ENCODE results near the gene CIAO2B. TPM values are rescaled to one million over a fixed set of nuclear protein-coding genes. Genes with fewer than 3 reads are reported as not detected.

Gene CIAO2B
- total and polyA plus RNA-seq, 2 experiments from 2014 or later = 92.4 to 181 TPM

DNA sequence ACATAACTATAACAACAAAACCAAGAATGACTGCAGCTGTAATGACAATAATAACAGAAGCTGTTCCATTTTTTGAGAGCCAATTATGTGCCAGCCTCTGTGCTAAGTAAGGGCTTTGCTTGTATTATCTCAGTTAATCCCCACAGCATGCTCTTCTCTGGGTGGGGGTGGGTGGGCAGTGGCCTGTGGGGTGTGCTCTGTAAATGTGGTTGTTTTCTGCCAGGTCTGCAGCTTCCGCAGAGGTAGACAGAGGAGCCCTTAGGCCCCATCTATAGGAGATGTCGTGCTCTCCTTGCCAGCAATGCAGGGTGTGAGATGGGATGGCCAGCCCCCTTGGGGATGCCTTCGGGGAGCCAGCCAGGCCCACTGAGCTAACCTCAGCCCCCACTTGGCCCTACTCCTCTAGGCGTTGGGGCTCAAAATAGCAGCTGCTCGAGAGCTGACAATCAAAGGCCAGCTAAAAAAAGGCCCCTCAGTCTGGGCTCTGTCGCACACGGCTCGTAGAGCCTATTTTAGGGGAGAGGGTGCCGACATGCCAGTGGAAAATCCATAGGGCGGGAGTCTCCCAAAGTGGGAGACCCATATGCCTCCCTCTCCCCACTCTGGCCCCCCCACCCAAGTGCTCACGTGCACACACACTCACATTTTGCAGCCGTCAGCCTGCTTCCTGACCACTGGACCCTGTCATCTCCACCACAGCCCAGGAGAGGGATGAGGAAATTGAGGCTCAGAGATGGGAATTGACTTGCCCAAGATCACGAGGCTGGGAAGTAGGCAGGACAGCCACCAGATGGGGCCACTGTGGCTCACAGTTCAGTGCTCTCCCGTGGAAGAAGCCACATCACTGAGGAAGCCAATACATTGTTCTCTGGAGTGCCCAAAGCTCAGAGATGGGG is 31.3 kb downstream of the CIAO2B start:
- Mint-ChIP-seq H3K36me3 (ENCODE audit: low read depth) (no peaks in the 10 kb centered on the region), H3K27ac (no peak overlapping the region), H3K9me3 (no peaks in the 10 kb centered on the region; the same call in 2 of the 3 replicates), H3K27me3 (ENCODE audit: insufficient read depth, low read depth, poor library complexity) (peaks cover 16% of the 10 kb centered on the region), H3K4me3 (no peak overlapping the region), H3K4me1 (peaks cover 12% of the 10 kb centered on the region)
- Histone ChIP-seq H4K20me1 (replicated peaks; ENCODE audit: insufficient read depth) (no peaks in the 10 kb centered on the region), H3K4me1 (ENCODE audit: insufficient read depth) (peaks cover 8% of the 10 kb centered on the region; the same call in 1 of the 2 replicates), H3K9me2 (ENCODE audit: insufficient read depth) (no peaks in the 10 kb centered on the region), H3K27ac (ENCODE audit: low read depth) (no peak overlapping the region), H3K4me3 (no peak overlapping the region), H3K4me2 (no peak overlapping the region), H3K36me3 (ENCODE audit: insufficient read depth) (no peaks in the 10 kb centered on the region), H3K27me3 (ENCODE audit: insufficient read depth) (no peaks in the 10 kb centered on the region), H3K79me2 (replicated peaks; ENCODE audit: insufficient read depth) (no peaks in the 10 kb centered on the region), H2AFZ (no peak overlapping the region), H3F3A (replicated peaks; ENCODE audit: low read depth) (no peaks in the 10 kb centered on the region)
- TF ChIP-seq CREB1 (CRISPR knock-in tag; IDR thresholded peaks at IDR 0.05; ENCODE audit: low read depth) (no peak), ZNF114 (CRISPR knock-in tag; IDR thresholded peaks at IDR 0.05) (no peak), STAT1 (IDR thresholded peaks at IDR 0.05; ENCODE audit: unreplicated experiment) (no peak), ZNF331 (CRISPR knock-in tag; IDR thresholded peaks at IDR 0.05; ENCODE audit: low read depth) (no peak), CTCF (conservative IDR thresholded peaks at IDR 0.05; ENCODE audit: low read depth in 2 of 2) (no peak), EZH2phosphoT487 (IDR thresholded peaks at IDR 0.05; ENCODE audit: unreplicated experiment) (no peak), NANOG (IDR thresholded peaks at IDR 0.05; ENCODE audit: borderline replicate concordance) (no peak), EZH2 (IDR thresholded peaks at IDR 0.05; ENCODE audit: low read depth, unreplicated experiment) (no peak), JUNB (IDR thresholded peaks at IDR 0.05; ENCODE audit: unreplicated experiment) (no peak), POLR2AphosphoS5 (IDR thresholded peaks at IDR 0.05; ENCODE audit: low read depth) (no peak)
- TF ChIP-seq, protein P1, sequence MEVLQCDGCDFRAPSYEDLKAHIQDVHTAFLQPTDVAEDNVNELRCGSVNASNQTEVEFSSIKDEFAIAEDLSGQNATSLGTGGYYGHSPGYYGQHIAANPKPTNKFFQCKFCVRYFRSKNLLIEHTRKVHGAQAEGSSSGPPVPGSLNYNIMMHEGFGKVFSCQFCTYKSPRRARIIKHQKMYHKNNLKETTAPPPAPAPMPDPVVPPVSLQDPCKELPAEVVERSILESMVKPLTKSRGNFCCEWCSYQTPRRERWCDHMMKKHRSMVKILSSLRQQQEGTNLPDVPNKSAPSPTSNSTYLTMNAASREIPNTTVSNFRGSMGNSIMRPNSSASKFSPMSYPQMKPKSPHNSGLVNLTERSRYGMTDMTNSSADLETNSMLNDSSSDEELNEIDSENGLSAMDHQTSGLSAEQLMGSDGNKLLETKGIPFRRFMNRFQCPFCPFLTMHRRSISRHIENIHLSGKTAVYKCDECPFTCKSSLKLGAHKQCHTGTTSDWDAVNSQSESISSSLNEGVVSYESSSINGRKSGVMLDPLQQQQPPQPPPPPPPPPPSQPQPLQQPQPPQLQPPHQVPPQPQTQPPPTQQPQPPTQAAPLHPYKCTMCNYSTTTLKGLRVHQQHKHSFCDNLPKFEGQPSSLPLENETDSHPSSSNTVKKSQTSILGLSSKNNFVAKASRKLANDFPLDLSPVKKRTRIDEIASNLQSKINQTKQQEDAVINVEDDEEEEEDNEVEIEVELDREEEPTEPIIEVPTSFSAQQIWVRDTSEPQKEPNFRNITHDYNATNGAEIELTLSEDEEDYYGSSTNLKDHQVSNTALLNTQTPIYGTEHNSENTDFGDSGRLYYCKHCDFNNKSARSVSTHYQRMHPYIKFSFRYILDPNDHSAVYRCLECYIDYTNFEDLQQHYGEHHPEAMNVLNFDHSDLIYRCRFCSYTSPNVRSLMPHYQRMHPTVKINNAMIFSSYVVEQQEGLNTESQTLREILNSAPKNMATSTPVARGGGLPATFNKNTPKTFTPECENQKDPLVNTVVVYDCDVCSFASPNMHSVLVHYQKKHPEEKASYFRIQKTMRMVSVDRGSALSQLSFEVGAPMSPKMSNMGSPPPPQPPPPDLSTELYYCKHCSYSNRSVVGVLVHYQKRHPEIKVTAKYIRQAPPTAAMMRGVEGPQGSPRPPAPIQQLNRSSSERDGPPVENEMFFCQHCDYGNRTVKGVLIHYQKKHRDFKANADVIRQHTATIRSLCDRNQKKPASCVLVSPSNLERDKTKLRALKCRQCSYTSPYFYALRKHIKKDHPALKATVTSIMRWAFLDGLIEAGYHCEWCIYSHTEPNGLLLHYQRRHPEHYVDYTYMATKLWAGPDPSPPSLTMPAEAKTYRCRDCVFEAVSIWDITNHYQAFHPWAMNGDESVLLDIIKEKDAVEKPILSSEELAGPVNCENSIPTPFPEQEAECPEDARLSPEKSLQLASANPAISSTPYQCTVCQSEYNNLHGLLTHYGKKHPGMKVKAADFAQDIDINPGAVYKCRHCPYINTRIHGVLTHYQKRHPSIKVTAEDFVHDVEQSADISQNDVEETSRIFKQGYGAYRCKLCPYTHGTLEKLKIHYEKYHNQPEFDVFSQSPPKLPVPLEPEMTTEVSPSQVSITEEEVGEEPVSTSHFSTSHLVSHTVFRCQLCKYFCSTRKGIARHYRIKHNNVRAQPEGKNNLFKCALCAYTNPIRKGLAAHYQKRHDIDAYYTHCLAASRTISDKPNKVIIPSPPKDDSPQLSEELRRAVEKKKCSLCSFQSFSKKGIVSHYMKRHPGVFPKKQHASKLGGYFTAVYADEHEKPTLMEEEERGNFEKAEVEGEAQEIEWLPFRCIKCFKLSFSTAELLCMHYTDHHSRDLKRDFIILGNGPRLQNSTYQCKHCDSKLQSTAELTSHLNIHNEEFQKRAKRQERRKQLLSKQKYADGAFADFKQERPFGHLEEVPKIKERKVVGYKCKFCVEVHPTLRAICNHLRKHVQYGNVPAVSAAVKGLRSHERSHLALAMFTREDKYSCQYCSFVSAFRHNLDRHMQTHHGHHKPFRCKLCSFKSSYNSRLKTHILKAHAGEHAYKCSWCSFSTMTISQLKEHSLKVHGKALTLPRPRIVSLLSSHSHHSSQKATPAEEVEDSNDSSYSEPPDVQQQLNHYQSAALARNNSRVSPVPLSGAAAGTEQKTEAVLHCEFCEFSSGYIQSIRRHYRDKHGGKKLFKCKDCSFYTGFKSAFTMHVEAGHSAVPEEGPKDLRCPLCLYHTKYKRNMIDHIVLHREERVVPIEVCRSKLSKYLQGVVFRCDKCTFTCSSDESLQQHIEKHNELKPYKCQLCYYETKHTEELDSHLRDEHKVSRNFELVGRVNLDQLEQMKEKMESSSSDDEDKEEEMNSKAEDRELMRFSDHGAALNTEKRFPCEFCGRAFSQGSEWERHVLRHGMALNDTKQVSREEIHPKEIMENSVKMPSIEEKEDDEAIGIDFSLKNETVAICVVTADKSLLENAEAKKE (CRISPR knock-in tag; IDR thresholded peaks at IDR 0.05) = no peak
- TF ChIP-seq, protein P2, sequence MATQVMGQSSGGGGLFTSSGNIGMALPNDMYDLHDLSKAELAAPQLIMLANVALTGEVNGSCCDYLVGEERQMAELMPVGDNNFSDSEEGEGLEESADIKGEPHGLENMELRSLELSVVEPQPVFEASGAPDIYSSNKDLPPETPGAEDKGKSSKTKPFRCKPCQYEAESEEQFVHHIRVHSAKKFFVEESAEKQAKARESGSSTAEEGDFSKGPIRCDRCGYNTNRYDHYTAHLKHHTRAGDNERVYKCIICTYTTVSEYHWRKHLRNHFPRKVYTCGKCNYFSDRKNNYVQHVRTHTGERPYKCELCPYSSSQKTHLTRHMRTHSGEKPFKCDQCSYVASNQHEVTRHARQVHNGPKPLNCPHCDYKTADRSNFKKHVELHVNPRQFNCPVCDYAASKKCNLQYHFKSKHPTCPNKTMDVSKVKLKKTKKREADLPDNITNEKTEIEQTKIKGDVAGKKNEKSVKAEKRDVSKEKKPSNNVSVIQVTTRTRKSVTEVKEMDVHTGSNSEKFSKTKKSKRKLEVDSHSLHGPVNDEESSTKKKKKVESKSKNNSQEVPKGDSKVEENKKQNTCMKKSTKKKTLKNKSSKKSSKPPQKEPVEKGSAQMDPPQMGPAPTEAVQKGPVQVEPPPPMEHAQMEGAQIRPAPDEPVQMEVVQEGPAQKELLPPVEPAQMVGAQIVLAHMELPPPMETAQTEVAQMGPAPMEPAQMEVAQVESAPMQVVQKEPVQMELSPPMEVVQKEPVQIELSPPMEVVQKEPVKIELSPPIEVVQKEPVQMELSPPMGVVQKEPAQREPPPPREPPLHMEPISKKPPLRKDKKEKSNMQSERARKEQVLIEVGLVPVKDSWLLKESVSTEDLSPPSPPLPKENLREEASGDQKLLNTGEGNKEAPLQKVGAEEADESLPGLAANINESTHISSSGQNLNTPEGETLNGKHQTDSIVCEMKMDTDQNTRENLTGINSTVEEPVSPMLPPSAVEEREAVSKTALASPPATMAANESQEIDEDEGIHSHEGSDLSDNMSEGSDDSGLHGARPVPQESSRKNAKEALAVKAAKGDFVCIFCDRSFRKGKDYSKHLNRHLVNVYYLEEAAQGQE (IDR thresholded peaks at IDR 0.05; ENCODE audit: unreplicated experiment) = no peak
- TF ChIP-seq, protein P3, sequence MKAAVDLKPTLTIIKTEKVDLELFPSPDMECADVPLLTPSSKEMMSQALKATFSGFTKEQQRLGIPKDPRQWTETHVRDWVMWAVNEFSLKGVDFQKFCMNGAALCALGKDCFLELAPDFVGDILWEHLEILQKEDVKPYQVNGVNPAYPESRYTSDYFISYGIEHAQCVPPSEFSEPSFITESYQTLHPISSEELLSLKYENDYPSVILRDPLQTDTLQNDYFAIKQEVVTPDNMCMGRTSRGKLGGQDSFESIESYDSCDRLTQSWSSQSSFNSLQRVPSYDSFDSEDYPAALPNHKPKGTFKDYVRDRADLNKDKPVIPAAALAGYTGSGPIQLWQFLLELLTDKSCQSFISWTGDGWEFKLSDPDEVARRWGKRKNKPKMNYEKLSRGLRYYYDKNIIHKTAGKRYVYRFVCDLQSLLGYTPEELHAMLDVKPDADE (IDR thresholded peaks at IDR 0.05) = no peak
- DNase-seq (ENCODE audit: low spot score) (no peak), ATAC-seq (no peak)

Measured in GM23338 (cell line).